ENCODE results near the gene SLC37A3.
"Not testable (repeated sequence)": the region's sequence is repeated elsewhere in the genome, so short reads cannot be mapped to it uniquely, and the experiment has no call there.

The SLC37A3 gene

GRCh38 chr7:140320078-140320477 lies 78.3 kb downstream of the SLC37A3 start:
- not testable (repeated sequence) for H3K27me3 Mint-ChIP-seq (ENCODE audit: low read depth); H3K27ac Mint-ChIP-seq; H3K9me3 Mint-ChIP-seq; H3K4me3 Mint-ChIP-seq
- H3K4me1 Mint-ChIP-seq (ENCODE audit: low read depth), result peaks cover 24% of the 10 kb centered on the region
- H3K36me3 Mint-ChIP-seq (ENCODE audit: low read depth), result peaks cover 22% of the 10 kb centered on the region

DNA sequence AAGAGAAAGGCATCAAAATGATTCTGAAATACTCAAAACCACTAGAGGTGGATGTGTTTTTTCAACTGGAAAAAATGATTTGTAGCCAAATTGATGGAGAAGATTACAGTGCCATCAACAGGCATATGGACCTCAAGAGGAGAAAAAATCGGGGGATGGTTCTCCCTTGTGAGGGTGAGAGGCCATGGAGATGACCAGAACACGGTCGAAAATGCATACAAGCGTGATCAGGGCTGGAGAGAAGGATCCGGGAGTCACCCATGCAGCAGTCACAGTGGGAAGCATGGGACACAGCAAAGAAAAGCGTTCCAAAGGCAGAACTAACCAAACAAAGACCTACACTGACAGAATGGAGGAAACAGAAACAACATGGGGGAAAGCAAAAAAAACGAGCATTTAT lies 80.3 kb downstream of the SLC37A3 start:
- Mint-ChIP-seq H3K27ac (no peak overlapping the region), H3K9me3 (peaks cover under 1% of the 10 kb centered on the region), H3K4me1 (ENCODE audit: low read depth) (peaks cover 29% of the 10 kb centered on the region), H3K36me3 (ENCODE audit: low read depth) (peaks cover 27% of the 10 kb centered on the region), H3K4me3 (no peak overlapping the region), H3K27me3 (ENCODE audit: low read depth) (no peaks in the 10 kb centered on the region)

DNA sequence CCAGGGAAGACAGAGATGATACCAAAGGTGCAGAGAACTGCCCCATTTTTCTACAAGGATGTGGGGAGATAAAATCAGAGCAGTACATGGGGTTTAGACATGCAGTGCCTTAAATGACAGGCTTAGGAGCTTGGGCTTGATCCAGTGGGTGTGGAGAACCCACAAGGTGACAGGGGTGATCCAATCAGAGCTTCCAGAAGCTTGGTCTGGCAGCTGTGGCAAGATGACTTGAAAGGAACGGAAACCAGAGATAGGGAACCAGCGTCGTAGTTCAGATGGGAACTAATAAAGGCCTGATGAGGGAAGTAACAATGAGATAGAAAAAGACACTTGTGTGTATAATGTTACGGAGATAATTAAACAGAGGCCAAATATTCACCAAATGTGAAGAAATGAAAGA lies 80.7 kb downstream of the SLC37A3 start:
- H3K27ac Mint-ChIP-seq, result no peak overlapping the region

GRCh38 chr7:140316165-140316661 lies 82.1 kb downstream of the SLC37A3 start:
- peak overlapping the region; percentile 11 for H3K4me3 Mint-ChIP-seq
- peaks cover 39% of the 10 kb centered on the region for H3K36me3 Mint-ChIP-seq (ENCODE audit: low read depth)
- H3K27me3 Mint-ChIP-seq (ENCODE audit: low read depth), result no peaks in the 10 kb centered on the region
- peaks cover 39% of the 10 kb centered on the region for H3K4me1 Mint-ChIP-seq (ENCODE audit: low read depth)
- peaks cover 15% of the 10 kb centered on the region for H3K9me3 Mint-ChIP-seq
- no peak overlapping the region for H3K27ac Mint-ChIP-seq

More for the DNA sequence above, 80.7 kb downstream of the SLC37A3 start:
- peaks cover 31% of the 10 kb centered on the region for H3K36me3 Mint-ChIP-seq (ENCODE audit: low read depth)
- H3K27me3 Mint-ChIP-seq (ENCODE audit: low read depth), result no peaks in the 10 kb centered on the region
- H3K4me1 Mint-ChIP-seq (ENCODE audit: low read depth), result peaks cover 33% of the 10 kb centered on the region
- peaks cover 5% of the 10 kb centered on the region for H3K9me3 Mint-ChIP-seq
- no peak overlapping the region for H3K4me3 Mint-ChIP-seq

DNA sequence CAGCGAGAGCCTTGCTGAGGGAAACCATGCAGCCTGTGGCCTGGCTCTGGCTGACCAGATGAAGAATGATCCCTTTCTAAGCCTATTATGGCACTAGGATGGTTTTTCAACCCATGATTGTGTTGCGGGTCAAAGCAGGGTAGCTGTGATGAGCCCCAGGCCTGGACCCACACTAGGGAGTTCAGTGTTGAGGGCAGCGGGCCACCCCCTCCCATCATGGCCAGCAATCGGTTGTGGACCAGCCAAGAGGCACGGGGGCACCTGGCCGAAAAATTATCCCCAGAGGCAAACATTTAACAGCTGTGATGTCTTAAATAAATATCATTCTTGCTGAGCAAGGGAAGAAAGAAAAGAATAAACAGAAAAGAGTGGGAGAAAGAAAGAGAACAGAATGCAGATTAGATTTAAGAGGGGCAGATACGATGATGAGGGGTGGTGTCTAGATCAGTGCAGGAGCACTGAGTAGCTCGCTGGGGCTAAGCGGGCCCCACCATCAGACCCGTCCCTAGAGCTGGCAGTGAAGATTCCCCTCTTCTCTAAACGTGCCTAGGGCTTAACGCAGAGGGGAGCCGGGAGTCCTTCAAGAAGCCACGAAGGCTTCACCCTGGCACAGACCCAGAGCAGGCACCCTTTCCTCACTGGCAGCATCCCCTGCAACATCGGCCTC lies 82.7 kb downstream of the SLC37A3 start:
- H3K36me3 Mint-ChIP-seq (ENCODE audit: low read depth), result peaks cover 39% of the 10 kb centered on the region
- H3K27me3 Mint-ChIP-seq (ENCODE audit: low read depth), result no peaks in the 10 kb centered on the region
- no peak overlapping the region for H3K27ac Mint-ChIP-seq

GRCh38 chr7:140314573-140315480 lies 83.5 kb downstream of the SLC37A3 start:
- peaks cover 15% of the 10 kb centered on the region for H3K9me3 Mint-ChIP-seq
- no peaks in the 10 kb centered on the region for H3K27me3 Mint-ChIP-seq (ENCODE audit: low read depth)
- H3K27ac Mint-ChIP-seq, result no peak overlapping the region
- H3K4me3 Mint-ChIP-seq, result no peak overlapping the region
- peaks cover 39% of the 10 kb centered on the region for H3K36me3 Mint-ChIP-seq (ENCODE audit: low read depth)
- peaks cover 41% of the 10 kb centered on the region for H3K4me1 Mint-ChIP-seq (ENCODE audit: low read depth)

More for the DNA sequence above, 82.7 kb downstream of the SLC37A3 start:
- H3K4me1 Mint-ChIP-seq (ENCODE audit: low read depth), result peaks cover 40% of the 10 kb centered on the region
- H3K4me3 Mint-ChIP-seq, result no peak overlapping the region
- H3K9me3 Mint-ChIP-seq, result peaks cover 15% of the 10 kb centered on the region

- peaks cover 15% of the 10 kb centered on the region for H3K9me3 Mint-ChIP-seq
- H3K4me3 Mint-ChIP-seq, result no peak overlapping the region
Observed at GRCh38 chr7:140312141-140312846, 86.0 kb downstream of the SLC37A3 start.

DNA sequence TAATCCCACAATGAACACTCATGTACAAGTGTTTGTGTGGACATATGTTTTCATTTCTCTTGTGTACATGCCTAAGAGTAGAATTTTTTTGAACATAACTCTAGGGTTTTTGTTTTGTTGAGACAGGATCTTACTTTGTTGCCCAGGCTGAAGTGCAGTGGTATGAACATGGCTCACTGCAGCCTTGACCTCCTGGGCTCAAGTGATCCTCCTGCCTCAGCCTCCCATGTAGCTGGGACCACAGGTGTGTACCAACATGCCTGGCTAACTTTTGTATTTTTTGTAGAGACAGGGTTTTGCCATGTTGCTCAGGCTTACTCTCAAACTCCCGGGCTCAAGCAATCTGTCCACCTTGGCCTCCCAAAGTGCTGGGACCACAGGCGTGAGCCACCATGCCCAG lies 87.2 kb downstream of the SLC37A3 start:
- H3K4me3 Mint-ChIP-seq; H3K27me3 Mint-ChIP-seq (ENCODE audit: low read depth); H3K27ac Mint-ChIP-seq: not testable (repeated sequence)
- Mint-ChIP-seq H3K9me3 (peaks cover 15% of the 10 kb centered on the region), H3K4me1 (ENCODE audit: low read depth) (peaks cover 26% of the 10 kb centered on the region), H3K36me3 (ENCODE audit: low read depth) (peaks cover 17% of the 10 kb centered on the region)

More at GRCh38 chr7:140312141-140312846, 86.0 kb downstream of the SLC37A3 start:
- peaks cover 21% of the 10 kb centered on the region for H3K36me3 Mint-ChIP-seq (ENCODE audit: low read depth)
- H3K27ac Mint-ChIP-seq, result no peak overlapping the region
- H3K4me1 Mint-ChIP-seq (ENCODE audit: low read depth), result peaks cover 34% of the 10 kb centered on the region
- H3K27me3 Mint-ChIP-seq (ENCODE audit: low read depth), result no peaks in the 10 kb centered on the region

DNA sequence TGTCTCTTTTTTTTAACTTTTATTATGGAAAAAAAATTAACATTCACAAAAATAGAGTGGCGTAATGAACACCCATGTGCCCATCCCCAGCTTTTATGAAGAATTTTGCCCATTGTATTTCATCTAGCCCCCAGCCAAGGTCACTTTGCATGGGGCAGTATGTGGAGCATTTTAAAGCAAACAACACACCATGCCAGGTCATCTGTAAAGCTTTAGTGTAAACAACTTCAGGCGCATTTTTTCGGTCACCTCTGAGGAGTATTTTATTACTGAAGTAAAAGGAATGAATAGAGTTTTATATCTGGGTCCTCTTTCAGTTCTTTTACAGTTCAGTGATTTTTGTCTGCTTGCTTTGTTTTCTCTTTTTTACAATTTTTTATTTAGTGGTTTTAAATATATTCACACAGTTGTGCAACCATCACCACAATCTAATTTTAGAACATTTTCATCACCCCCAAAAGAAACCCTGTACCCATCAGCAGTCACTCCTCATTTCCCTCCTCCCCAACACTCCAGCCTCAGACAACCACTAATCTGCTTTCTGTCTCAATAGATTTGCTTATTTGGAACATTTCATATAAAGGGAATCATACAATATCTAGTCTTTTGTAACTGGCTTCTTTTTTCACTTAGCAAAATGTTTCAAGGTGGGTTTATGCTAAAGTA lies 87.9 kb downstream of the SLC37A3 start:
- Mint-ChIP-seq H3K4me3 (no peak overlapping the region), H3K36me3 (ENCODE audit: low read depth) (peaks cover 17% of the 10 kb centered on the region), H3K4me1 (ENCODE audit: low read depth) (peaks cover 20% of the 10 kb centered on the region), H3K27ac (no peak overlapping the region), H3K27me3 (ENCODE audit: low read depth) (no peaks in the 10 kb centered on the region), H3K9me3 (peaks cover 15% of the 10 kb centered on the region)

DNA sequence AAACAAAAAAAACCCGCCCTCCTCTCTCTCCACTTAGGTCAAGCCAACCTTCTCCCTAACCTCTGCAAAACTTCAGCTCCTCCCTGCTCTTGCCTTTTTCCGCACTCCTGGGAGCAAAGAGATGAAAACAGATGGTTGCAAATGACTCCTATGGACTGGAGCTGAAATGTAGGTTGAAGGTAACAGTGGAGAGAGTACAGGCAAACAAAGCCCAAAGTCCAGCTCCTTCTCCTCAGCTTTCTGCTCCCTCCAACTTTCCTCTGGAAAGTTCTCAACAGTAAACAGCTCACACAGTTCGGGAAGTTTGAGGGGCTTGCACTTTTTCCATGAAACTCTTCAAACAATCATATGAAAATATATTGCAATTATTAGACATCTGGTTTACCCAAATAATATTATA lies 90.3 kb downstream of the SLC37A3 start:
- Mint-ChIP-seq H3K27ac (no peak overlapping the region), H3K9me3 (peaks cover 15% of the 10 kb centered on the region), H3K4me3 (no peak overlapping the region), H3K36me3 (ENCODE audit: low read depth) (peaks cover 13% of the 10 kb centered on the region), H3K27me3 (ENCODE audit: low read depth) (no peaks in the 10 kb centered on the region), H3K4me1 (ENCODE audit: low read depth) (peaks cover 21% of the 10 kb centered on the region)

- H3K4me1 Mint-ChIP-seq (ENCODE audit: low read depth), result peaks cover 8% of the 10 kb centered on the region
- H3K4me3 Mint-ChIP-seq, result no peak overlapping the region
- H3K27me3 Mint-ChIP-seq (ENCODE audit: low read depth), result no peaks in the 10 kb centered on the region
- no peaks in the 10 kb centered on the region for H3K9me3 Mint-ChIP-seq
- H3K36me3 Mint-ChIP-seq (ENCODE audit: low read depth), result no peaks in the 10 kb centered on the region
- peak overlapping the region; percentile 87 for H3K27ac Mint-ChIP-seq
Observed at GRCh38 chr7:140304191-140304799, 94.0 kb downstream of the SLC37A3 start.

DNA sequence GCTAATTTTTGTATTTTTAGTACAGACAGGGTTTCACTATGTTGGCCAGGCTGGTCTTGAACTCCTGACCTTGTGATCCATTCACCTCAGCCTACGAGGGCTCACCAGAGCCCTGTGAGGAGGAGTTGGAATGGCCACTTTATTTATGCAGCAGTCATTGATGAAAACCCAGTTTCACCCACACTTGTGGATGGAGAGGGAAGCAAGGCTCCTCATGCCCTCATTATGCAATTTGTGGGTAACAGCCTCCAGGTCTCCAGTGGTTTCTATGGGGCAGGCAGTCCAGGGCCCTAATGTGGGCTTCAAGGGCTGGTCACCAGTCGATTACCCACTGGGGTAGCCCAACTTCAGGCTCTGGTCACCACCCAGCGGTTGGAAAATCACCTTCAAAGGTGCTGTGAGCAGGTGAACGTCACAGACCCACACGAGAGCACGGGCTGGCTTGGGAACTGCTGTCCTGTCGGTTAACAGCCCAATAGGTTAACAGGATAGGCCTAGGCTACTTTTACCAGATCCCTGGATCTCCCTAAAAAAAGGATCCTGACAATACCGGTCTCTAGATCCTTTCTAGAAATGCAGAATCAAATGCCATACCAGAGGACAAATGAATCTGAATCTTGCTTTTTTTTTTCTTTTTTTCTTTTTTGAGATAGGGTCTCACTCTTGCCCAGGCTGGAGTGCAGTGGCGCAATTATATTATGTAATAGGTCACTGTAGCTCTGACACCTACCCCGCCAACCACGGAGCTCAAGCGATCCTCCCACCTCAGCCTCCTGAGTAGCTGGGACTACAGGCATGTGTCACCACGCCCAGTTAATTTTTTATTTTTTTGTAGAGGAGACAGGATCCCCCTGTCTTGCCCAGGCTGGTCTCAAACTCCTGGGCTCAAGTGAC lies 97.8 kb downstream of the SLC37A3 start:
- Mint-ChIP-seq H3K4me1 (ENCODE audit: low read depth) (peaks cover 14% of the 10 kb centered on the region), H3K27me3 (ENCODE audit: low read depth) (no peaks in the 10 kb centered on the region), H3K27ac (no peak overlapping the region), H3K4me3 (no peak overlapping the region), H3K9me3 (no peaks in the 10 kb centered on the region), H3K36me3 (ENCODE audit: low read depth) (no peaks in the 10 kb centered on the region)

DNA sequence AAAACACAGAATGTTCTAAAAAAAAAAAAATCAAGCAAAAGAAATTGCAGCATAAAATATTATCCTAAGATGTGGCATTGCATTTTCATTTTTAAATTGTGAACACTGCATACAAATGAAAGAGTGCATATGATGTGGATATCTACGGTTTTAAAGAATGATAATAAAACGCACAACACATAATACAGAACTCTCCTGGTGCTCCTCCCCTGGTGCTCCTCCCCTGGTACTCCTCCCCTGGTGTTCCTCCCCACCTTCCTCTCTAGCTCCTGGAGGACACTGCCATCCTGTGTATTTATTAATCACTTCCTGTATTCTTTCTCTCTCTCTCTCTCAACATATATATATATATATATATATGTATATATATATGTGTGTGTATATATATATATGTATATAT lies 100.1 kb downstream of the SLC37A3 start:
- Mint-ChIP-seq H3K36me3 (ENCODE audit: low read depth) (no peaks in the 10 kb centered on the region), H3K9me3 (no peaks in the 10 kb centered on the region), H3K27ac (no peak overlapping the region), H3K4me1 (ENCODE audit: low read depth) (peaks cover 6% of the 10 kb centered on the region), H3K27me3 (ENCODE audit: low read depth) (no peaks in the 10 kb centered on the region), H3K4me3 (no peak overlapping the region)

Measured in T-helper 1 cell treated with Interleukin-12 subunit alpha and Interleukin-12 subunit beta and Interleukin-4 antibody, amounts not matched to agents 30 μg/mL and 1 μg/mL, for 36 hours (primary cell).